Breast epithelium (tissue), 3 donors: ENCODE data around the gene SEMA6C.

Experiments used
- POLR2A ChIP-seq: fragments of 450-650 bp; IDR thresholded peaks from one replicate; pipeline ENCODE4 v1.6.1; 2016; ENCODE audit warnings: antibody characterized with exemption, mild to moderate bottlenecking, moderate library complexity
- TF ChIP-seq, protein P1 (sequence below), 3 donors: fragments of 450-650 bp; IDR thresholded peaks; one replicate each; pipeline ENCODE4 v1.5.1; 2016 to 2017; ENCODE audit warnings: antibody characterized with exemption in 3 of 3, mild to moderate bottlenecking in 3 of 3, moderate library complexity in 3 of 3

DNA sequence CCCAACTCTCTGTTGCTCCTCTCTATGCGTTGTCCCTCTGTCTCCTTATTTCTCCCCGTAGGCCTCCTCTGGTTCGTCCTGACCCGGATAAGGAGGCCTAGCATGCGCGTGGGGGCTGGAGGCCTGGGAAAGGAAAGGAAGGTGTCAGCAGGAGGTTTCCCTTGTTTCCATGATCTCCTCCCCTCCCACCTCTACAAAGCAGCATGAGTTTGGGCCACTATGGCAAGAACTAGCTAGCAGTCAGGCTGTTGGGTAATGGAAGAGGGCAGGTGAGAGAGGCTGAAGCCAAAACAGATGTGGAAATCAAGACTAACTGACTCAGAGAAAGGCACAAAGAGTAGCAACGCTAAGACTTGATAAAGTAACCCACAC lies 687 bp upstream of the SEMA6C start:
- TF ChIP-seq, protein P1, sequence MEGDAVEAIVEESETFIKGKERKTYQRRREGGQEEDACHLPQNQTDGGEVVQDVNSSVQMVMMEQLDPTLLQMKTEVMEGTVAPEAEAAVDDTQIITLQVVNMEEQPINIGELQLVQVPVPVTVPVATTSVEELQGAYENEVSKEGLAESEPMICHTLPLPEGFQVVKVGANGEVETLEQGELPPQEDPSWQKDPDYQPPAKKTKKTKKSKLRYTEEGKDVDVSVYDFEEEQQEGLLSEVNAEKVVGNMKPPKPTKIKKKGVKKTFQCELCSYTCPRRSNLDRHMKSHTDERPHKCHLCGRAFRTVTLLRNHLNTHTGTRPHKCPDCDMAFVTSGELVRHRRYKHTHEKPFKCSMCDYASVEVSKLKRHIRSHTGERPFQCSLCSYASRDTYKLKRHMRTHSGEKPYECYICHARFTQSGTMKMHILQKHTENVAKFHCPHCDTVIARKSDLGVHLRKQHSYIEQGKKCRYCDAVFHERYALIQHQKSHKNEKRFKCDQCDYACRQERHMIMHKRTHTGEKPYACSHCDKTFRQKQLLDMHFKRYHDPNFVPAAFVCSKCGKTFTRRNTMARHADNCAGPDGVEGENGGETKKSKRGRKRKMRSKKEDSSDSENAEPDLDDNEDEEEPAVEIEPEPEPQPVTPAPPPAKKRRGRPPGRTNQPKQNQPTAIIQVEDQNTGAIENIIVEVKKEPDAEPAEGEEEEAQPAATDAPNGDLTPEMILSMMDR (IDR thresholded peaks at IDR 0.05), result no peak
- TF ChIP-seq POLR2A, result no peak
